Stomach (tissue), 9 donors: Measurements from ENCODE around the gene PEAK3. TPM values are rescaled to one million over a fixed set of nuclear protein-coding genes. Genes with fewer than 3 reads are reported as not detected.

ENCODE experiments used
- DNase-seq, 2 donors: peaks; one replicate each; pipeline versions ENCODE4 v3.0.0 to v3.0.0-alpha.2; 2013 to 2019
- H3K27ac ChIP-seq, 5 donors: fragments of 200-600 bp in 4 of 5; sonication (generic) in 4 of 5; one replicate each; pipeline ENCODE4 v1.5.1; 2013 to 2019; ENCODE audit warnings: mild to moderate bottlenecking in 1 of 5, moderate library complexity in 1 of 5
- H3K27me3 ChIP-seq, 3 donors: fragments of 200-600 bp; sonication (generic); one replicate each; pipeline ENCODE4 v1.5.1; 2017 to 2019; ENCODE audit warnings: mixed run types in 1 of 3
- H3K36me3 ChIP-seq, 4 donors: fragments of 200-600 bp; sonication (generic); 1 replicate in 3 of 4; 2 replicates in 1 of 4; pipeline ENCODE4 v1.5.1; 2016 to 2019
- H3K4me1 ChIP-seq, 4 donors: fragments of 200-600 bp; sonication (generic); one replicate each; pipeline ENCODE4 v1.5.1; 2016 to 2019
- H3K4me3 ChIP-seq, 4 donors: fragments of 200-600 bp; sonication (generic) in 3 of 4; one replicate each; pipeline ENCODE4 v1.5.1; 2016 to 2019; ENCODE audit warnings: mild to moderate bottlenecking in 1 of 4
- H3K9me3 ChIP-seq, 4 donors: fragments of 200-600 bp; sonication (generic); one replicate each; pipeline ENCODE4 v1.5.1; 2016 to 2019
- EP300 ChIP-seq: sonication (generic); formaldehyde crosslinking; IDR thresholded peaks from one replicate; pipeline ENCODE4 v1.6.1; 2017; ENCODE audit warnings: antibody characterized with exemption
- POLR2A ChIP-seq, 4 donors: fragments of 450-650 bp; IDR thresholded peaks; one replicate each; pipeline ENCODE4 v1.6.1; 2016; ENCODE audit warnings: antibody characterized with exemption in 4 of 4, control low read depth in 2 of 4, mild to moderate bottlenecking in 1 of 4, moderate library complexity in 1 of 4
- POLR2AphosphoS5 ChIP-seq, 3 donors: sonication (generic); formaldehyde crosslinking; IDR thresholded peaks; one replicate each; pipeline ENCODE4 v1.6.1; 2016; ENCODE audit warnings: antibody characterized with exemption in 3 of 3
- WGBS, 5 donors: extraction: QIAGEN DNeasy Blood & Tissue Kit in 3 of 5; methylation state at CpG; one replicate each; pipeline versions ENCODE4 v1.1.5 to v1.1.7; 2013 to 2018; 5-methylcytosine and 5-hydroxymethylcytosine counted together
- intact Hi-C: fragments of 100-400 bp; cut with DNase I; formaldehyde crosslinking; loops from one replicate; pipeline ENCODE4 v1.15.1; 2023; ENCODE audit warnings: low total_unique reads
- polyA plus RNA-seq, 3 donors: library from polyadenylated mRNA; stranded (reverse); fragments of 200-250 nt; gene quantifications; one replicate each; pipeline ENCODE4 v1.2.3, GENCODE V29; 2013
- total RNA-seq, 5 donors: library from RNA; depleted of rRNA; stranded (reverse); fragments of >200 nt; gene quantifications; one replicate each; pipeline versions ENCODE4 v1.1.0 to v1.2.3, GENCODE V29; 2014 to 2016
- TF ChIP-seq, protein P1 (sequence below), 7 experiments: fragments of 450-650 bp in 4 of 7; fragments of 200-600 bp in 3 of 7; sonication (generic) in 3 of 7; IDR thresholded peaks; one replicate each; pipeline ENCODE4 v1.5.1; 2016 to 2019; ENCODE audit warnings: antibody characterized with exemption in 7 of 7, control low read depth in 2 of 7, mild to moderate bottlenecking in 1 of 7
- donor health status: healthy with polysubstance abuse.
- donor health status: Bipolar disorder and iron deficiency.
- donor health status: healthy.

Gene PEAK3
- total and polyA plus RNA-seq, 8 donors: 0.15 to 1.4 (median 0.59) TPM; not detected in 4

DNA sequence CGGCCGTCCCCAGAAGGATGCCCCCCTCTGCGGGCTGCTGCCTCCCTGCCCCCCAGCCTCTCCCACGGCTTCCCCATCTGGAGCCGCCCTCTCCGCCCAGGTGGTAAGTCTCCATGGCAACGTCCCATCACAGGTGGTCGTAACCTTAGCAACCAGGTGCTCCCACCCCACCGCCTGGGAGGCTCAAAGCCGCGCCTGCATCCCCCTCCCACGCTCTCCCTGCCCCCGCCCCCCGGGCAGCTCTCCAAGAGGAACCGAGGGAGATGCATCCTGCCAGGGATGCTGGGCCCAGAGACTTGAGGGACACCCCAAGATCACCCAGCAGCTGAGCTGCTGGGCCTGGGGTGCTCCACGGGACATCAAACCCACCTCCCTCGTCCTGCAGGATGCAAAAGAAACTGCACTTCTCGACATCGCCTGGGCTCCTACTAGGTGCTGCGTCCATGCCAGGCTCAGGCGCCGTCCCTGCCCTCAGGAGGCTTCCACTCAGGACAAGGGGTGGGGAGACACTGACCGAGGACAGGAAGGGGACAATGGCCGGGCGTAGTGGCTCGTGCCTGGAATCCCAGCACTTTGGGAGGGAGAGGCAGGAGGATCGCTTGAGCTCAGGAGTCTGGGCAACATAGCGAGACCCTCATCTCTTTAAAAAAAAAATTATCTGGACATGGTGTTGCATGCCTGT is 31.0 kb upstream of the PEAK3 start:
- Histone ChIP-seq H3K4me1 (peaks cover 0 to 11% (median 5%) of the 10 kb centered on the region in 4 donors), H3K4me3 (no peak overlapping the region), H3K36me3 (no peaks in the 10 kb centered on the region), H3K27ac (no peak overlapping the region), H3K27me3 (peaks cover 0 to 56% (median 39%) of the 10 kb centered on the region in 3 donors), H3K9me3 (peaks cover 0 to 13% (median 8%) of the 10 kb centered on the region in 4 donors)
- intact Hi-C loops: no loop called here
- 37 to 81% (median 40%) methylated on average over 12 to 28 of the region's 28 CpGs for WGBS, 5 donors
- TF ChIP-seq, protein P1, sequence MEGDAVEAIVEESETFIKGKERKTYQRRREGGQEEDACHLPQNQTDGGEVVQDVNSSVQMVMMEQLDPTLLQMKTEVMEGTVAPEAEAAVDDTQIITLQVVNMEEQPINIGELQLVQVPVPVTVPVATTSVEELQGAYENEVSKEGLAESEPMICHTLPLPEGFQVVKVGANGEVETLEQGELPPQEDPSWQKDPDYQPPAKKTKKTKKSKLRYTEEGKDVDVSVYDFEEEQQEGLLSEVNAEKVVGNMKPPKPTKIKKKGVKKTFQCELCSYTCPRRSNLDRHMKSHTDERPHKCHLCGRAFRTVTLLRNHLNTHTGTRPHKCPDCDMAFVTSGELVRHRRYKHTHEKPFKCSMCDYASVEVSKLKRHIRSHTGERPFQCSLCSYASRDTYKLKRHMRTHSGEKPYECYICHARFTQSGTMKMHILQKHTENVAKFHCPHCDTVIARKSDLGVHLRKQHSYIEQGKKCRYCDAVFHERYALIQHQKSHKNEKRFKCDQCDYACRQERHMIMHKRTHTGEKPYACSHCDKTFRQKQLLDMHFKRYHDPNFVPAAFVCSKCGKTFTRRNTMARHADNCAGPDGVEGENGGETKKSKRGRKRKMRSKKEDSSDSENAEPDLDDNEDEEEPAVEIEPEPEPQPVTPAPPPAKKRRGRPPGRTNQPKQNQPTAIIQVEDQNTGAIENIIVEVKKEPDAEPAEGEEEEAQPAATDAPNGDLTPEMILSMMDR (IDR thresholded peaks at IDR 0.05): no peak
- TF ChIP-seq EP300 (no peak), POLR2A (IDR thresholded peaks at IDR 0.05) (no peak), POLR2AphosphoS5 (IDR thresholded peaks at IDR 0.05) (no peak)
- DNase-seq: no peak

DNA sequence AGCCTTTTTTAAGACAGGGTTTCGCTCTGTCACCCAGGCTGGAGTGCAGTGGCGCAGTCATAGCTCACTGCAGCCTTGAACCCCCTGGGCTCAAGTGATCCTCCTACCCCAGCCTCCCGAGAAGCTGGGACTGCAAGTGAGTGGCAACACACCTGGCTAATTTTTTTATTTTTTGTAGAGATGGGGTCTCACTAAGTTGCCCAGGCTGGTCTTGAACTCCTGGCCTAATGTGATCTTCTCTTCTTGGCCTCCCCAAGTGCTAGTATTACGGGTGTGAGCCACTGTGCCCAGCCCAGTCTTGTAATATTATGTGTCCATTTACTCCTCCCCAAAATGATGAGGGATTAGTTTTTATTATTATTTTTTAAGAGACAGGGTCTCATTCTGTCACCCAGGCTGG is 29.1 kb upstream of the PEAK3 start:
- peaks cover 0 to 16% (median 10%) of the 10 kb centered on the region in 4 donors for H3K4me1 ChIP-seq
- H3K4me3 ChIP-seq: no peak overlapping the region
- TF ChIP-seq EP300 (no peak), POLR2A (IDR thresholded peaks at IDR 0.05) (no peak), POLR2AphosphoS5 (IDR thresholded peaks at IDR 0.05) (no peak)
- TF ChIP-seq, protein P1 (IDR thresholded peaks at IDR 0.05): no peak
- H3K36me3 ChIP-seq: no peaks in the 10 kb centered on the region
- no peak overlapping the region for H3K27ac ChIP-seq
- no peak for DNase-seq
- H3K9me3 ChIP-seq: peaks cover 0 to 13% (median 8%) of the 10 kb centered on the region in 4 donors
- intact Hi-C loops: no loop called here
- peaks cover 7 to 74% (median 57%) of the 10 kb centered on the region in 3 donors for H3K27me3 ChIP-seq
- 81 to 92% (median 90%) methylated on average over 4 of the region's 4 CpGs for WGBS, 5 donors

DNA sequence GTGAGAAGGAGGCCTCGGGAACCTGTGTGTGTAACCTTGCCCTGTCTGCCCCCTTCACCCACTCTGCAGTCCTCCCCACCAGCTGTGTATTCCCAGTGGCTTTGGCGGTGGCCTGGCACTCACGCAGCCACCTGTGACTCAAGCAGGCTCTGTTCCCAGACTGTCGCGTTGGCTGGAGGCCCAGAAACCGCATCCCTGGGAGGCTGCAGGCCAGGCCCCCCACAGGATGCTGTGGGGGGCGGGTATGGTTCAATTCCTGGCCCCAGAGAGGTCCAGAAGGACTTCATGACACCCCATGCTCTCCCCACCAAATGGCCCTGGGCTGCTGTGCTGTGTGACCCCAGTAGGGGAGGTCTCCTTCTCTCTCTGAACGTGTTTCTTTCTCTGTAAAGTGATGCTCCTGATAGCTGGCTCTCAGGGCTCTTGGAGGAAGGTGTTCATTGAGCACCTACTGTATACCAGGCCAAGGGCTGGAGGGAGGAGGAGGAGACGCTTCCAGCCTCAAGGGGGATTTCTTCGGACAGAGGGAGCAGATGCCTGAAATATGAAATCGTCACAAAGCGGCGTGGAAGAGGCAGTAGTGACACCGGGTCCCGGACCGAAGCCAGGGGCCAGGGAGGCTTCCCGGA is 27.9 kb upstream of the PEAK3 start:
- intact Hi-C loops: no loop called here
- Histone ChIP-seq H3K9me3 (peaks cover 0 to 4% (median 3%) of the 10 kb centered on the region in 4 donors), H3K4me3 (no peak overlapping the region), H3K27ac (no peak overlapping the region), H3K36me3 (no peaks in the 10 kb centered on the region), H3K4me1 (peaks cover 0 to 11% (median 8%) of the 10 kb centered on the region in 4 donors), H3K27me3 (peaks cover 7 to 87% (median 57%) of the 10 kb centered on the region in 3 donors)
- WGBS, 5 donors: 44 to 62% (median 51%) methylated on average over 17 of the region's 17 CpGs
- DNase-seq: peak in 1 of 2 donors; percentile 60
- TF ChIP-seq, protein P1 (IDR thresholded peaks at IDR 0.05): no peak
- TF ChIP-seq POLR2AphosphoS5 (IDR thresholded peaks at IDR 0.05): no peak
- TF ChIP-seq EP300: no peak
- TF ChIP-seq POLR2A (IDR thresholded peaks at IDR 0.05): no peak

DNA sequence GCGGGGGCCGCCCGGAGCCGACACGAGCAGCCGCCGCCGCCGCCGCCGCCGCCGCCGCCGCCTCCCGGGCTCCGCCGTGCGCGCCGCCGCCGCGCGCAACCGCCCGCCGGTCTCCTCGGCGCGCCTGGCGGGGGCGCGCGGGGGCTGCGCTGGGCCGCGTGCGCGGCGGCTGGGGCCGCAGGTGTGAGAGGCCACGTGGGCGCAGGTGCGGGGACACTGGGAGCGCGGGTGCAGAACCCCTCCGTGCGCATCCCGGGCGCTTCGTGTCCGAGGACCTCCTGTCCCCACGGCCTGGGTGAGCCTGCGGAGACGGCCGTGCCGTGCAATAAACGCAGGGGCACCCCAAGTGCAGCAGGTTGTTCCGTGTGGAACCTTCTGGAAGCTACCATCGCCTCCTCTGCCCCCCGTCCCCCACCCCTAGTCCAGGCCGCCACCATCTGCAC is 26.2 kb upstream of the PEAK3 start, which contains the start of gene LINGO3:
Gene LINGO3 (minus strand): TSS at position 41 of the 443 bp plus-strand sequence. CDS start 16,378 bp downstream, outside the sequence.
- intact Hi-C loops: no loop called here
- WGBS, 5 donors: 5 to 20% (median 7%) methylated on average over 7 to 59 of the region's 63 CpGs
- DNase-seq: peak in 1 of 2 donors; percentile 46
- Histone ChIP-seq H3K9me3 (no peaks in the 10 kb centered on the region), H3K27me3 (peaks cover 7 to 92% (median 63%) of the 10 kb centered on the region in 3 donors), H3K4me3 (peak within 1 kb of the TSS; percentile 16 to 32 (median 20)), H3K27ac (no peak within 1 kb of the TSS), H3K4me1 (peaks cover 0 to 11% (median 8%) of the 10 kb centered on the region in 4 donors), H3K36me3 (no peaks in the 10 kb centered on the region)
- TF ChIP-seq, protein P1 (IDR thresholded peaks at IDR 0.05): no peak
- TF ChIP-seq POLR2AphosphoS5 (IDR thresholded peaks at IDR 0.05): no peak
